ENCODE measurements around the gene ASNSD1. TPM values are rescaled to one million over a fixed set of nuclear protein-coding genes. Genes with fewer than 3 reads are reported as not detected.

Gene ASNSD1
- total RNA-seq, 1 experiment from 2014 or later, result 48.5 TPM

DNA sequence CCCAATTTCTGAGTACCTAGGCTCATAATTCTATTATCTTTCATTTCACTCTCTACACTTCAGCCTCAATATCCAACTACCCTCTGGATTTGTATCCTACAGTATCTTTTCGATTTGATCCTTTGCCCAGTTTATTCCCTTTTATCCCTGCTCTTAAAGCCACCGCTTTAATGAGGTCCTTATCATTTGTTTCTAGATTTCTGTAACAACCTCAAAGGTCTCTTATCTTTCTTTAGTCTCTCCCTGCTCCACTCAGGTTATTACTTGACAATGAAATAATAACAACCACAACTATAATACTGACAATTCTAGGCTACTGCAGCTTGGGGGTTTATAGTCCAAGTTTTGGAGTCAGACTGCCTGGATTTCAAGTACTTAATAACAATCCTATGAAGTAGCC, 25.9 kb upstream of the ASNSD1 start:
- no peak overlapping the region for H2BK120ac ChIP-seq (ENCODE audit: low read depth, low read length, poor library complexity, severe bottlenecking)
- no peaks in the 10 kb centered on the region for H3K27me3 Mint-ChIP-seq (ENCODE audit: low read depth)
- 0 out of 4 replicates have a peak, but pooled peaks cover 0 to 3% of the 10 kb centered on the region in 2 experiments for H3K4me1 Mint-ChIP-seq
- H3K4ac ChIP-seq (ENCODE audit: low read depth, low read length), result no peak overlapping the region
- DNase-seq, result no peak
- H3K9me3 ChIP-seq (ENCODE audit: control insufficient read depth, low read depth, low read length), result no peaks in the 10 kb centered on the region
- TF ChIP-seq, protein P1, sequence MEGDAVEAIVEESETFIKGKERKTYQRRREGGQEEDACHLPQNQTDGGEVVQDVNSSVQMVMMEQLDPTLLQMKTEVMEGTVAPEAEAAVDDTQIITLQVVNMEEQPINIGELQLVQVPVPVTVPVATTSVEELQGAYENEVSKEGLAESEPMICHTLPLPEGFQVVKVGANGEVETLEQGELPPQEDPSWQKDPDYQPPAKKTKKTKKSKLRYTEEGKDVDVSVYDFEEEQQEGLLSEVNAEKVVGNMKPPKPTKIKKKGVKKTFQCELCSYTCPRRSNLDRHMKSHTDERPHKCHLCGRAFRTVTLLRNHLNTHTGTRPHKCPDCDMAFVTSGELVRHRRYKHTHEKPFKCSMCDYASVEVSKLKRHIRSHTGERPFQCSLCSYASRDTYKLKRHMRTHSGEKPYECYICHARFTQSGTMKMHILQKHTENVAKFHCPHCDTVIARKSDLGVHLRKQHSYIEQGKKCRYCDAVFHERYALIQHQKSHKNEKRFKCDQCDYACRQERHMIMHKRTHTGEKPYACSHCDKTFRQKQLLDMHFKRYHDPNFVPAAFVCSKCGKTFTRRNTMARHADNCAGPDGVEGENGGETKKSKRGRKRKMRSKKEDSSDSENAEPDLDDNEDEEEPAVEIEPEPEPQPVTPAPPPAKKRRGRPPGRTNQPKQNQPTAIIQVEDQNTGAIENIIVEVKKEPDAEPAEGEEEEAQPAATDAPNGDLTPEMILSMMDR (conservative IDR thresholded peaks at IDR 0.05), result no peak
- no peak overlapping the region for H3K4me3 Mint-ChIP-seq
- H3K4me2 ChIP-seq (ENCODE audit: insufficient read depth, insufficient read length, low read length), result no peak overlapping the region
- H3K9ac ChIP-seq (ENCODE audit: extremely low read depth, insufficient read length, low read length), result no peak overlapping the region
- no peak overlapping the region for H2BK15ac ChIP-seq (ENCODE audit: low read depth, low read length)
- H3K14ac ChIP-seq (ENCODE audit: insufficient read depth, low read length), result no peak overlapping the region
- no peak overlapping the region for H3K56ac ChIP-seq (ENCODE audit: insufficient read length, low read depth, low read length)
- no peak overlapping the region for H2BK5ac ChIP-seq (ENCODE audit: insufficient read length, low read length)
- no peaks in the 10 kb centered on the region for H3K36me3 Mint-ChIP-seq (ENCODE audit: insufficient read depth in 1 of 3, low read depth in 3 of 3)
- no CpG with 5 or more reads among the region's 2 CpGs for WGBS (ENCODE audit: extremely low coverage, insufficient read length, low lambda C conversion rate)
- no peak overlapping the region for H4K8ac ChIP-seq (replicated peaks; ENCODE audit: insufficient read length, low read depth, low read length)
- H4K91ac ChIP-seq (ENCODE audit: insufficient read length, low read depth, low read length), result no peak overlapping the region
- H3K23me2 ChIP-seq (ENCODE audit: insufficient read length, low read depth, low read length, poor library complexity, severe bottlenecking), result no peaks in the 10 kb centered on the region
- no peaks in the 10 kb centered on the region for H3K9me3 Mint-ChIP-seq
- no peak overlapping the region for H3K27ac ChIP-seq (ENCODE audit: insufficient read length, low read depth, low read length)
- H3K23ac ChIP-seq (ENCODE audit: insufficient read length, low read depth, low read length), result no peak overlapping the region
- no peaks in the 10 kb centered on the region for H3K79me1 ChIP-seq (ENCODE audit: insufficient read depth, low read depth, low read length, poor library complexity, severe bottlenecking)
- no peaks in the 10 kb centered on the region for H4K20me1 ChIP-seq (ENCODE audit: control insufficient read depth, insufficient read depth, insufficient read length)
- no peaks in the 10 kb centered on the region for H3K79me2 ChIP-seq (ENCODE audit: insufficient read depth, low read length)
- H2BK20ac ChIP-seq (ENCODE audit: low read depth, low read length, poor library complexity, severe bottlenecking), result no peak overlapping the region
- H3T11ph ChIP-seq (ENCODE audit: low read length), result no peak overlapping the region
- H2AK5ac ChIP-seq (ENCODE audit: insufficient read length, low read length), result no peak overlapping the region
- H3K4me1 ChIP-seq (ENCODE audit: insufficient read depth, low read length), result no peaks in the 10 kb centered on the region
- no peak overlapping the region for H2AFZ ChIP-seq (ENCODE audit: low read length)
- H3K18ac ChIP-seq (ENCODE audit: insufficient read length, low read depth, low read length), result no peak overlapping the region
- no peak overlapping the region for H3K27ac Mint-ChIP-seq
- H3K27me3 ChIP-seq (ENCODE audit: insufficient read depth, low read length), result no peaks in the 10 kb centered on the region
- H2BK12ac ChIP-seq (ENCODE audit: insufficient read length, low read depth, low read length), result no peak overlapping the region
- H4K5ac ChIP-seq (ENCODE audit: insufficient read length, low read depth, low read length), result no peak overlapping the region

All from H9 (cell line).